Activated CD8-positive, alpha-beta memory T cell treated with anti-CD3 and anti-CD28 coated beads, Interleukin-2, amount 50 U/mL, for 24 hours (primary cell): Measurements from ENCODE around the gene ONECUT2.

Experiments
- DNase-seq: peaks from one replicate; pipeline ENCODE4 v3.0.0-alpha.2; 2020; ENCODE audit errors: extremely low read depth

ONECUT2 gene

DNA sequence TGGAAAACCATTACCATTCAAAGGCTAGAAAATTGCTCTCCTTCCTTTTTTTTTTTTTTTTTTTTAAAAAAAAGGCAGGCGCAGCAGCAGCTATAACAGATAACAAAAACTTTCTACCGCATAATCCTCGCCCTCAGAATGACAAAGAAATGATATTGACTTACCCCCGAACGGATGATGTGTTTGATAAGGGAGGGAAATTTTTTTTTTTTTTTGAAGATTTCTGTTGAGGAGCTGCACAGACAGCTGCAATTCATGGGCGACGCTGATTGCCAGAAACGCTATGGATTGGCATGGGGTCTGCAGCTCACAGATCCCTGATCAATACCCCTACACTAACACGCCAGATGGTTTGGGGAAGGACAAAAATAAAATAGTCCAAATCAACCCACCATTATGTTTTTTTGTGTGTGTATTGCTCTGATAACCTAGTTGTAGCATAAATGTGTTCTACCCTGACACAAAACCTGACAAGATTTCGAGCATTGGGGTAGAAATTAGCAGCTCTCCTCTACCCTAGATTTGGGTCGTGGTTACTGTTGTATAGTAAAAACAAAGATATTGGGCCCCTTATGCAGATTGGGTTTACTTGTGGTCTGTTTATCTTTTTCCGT, 3.6 kb upstream of the ONECUT2 start:
- DNase-seq = no peak

DNA sequence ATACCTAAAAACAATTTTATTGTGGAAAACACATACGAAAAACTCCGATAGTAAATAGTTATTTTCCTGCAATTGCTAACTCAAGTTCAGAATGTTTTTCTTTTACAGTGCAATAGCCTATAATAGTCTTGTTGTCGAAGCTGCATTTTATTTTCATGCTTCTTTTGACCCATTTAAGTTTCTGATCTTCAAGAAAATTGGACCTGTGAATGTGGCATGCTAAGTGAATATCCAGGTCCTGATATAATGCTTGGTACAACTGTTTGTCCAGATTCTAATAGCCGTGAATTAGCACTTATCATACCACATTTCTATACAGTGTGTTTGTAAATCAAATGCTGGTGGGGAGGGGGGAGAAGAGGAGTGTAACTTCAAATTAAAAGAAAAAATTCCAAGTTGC, 3.0 kb upstream of the ONECUT2 start:
- DNase-seq = no peak

DNA sequence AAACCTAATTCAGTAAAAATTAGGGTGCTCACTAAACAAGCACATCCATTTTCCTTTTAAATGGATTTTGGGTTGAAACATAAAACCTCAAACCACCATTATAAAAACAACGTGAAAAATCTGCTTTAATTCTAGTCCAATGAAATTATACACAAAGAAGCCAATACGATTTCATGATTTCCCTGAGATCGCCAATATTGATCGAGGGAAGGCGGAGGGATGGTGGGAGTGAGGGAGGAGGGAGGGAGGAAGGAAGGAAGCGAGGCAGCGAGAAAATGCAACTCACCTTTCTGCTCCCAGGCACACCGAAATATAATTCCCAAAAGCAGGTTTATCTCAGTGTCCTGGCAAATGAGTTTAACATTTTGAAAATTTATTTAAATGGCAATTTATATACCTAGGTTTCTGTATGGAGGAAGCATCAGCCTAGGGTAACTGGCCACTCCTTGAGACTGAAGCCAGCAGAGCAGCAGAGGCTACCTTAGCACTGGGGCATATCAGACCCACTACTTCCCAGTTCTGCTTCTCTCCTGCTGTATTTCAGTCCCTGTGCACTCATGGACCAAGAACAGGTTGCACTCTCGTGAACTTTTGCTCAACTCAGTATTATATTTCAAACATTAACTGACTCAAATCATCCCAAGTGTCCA, 2.3 kb upstream of the ONECUT2 start:
- DNase-seq = no peak

DNA sequence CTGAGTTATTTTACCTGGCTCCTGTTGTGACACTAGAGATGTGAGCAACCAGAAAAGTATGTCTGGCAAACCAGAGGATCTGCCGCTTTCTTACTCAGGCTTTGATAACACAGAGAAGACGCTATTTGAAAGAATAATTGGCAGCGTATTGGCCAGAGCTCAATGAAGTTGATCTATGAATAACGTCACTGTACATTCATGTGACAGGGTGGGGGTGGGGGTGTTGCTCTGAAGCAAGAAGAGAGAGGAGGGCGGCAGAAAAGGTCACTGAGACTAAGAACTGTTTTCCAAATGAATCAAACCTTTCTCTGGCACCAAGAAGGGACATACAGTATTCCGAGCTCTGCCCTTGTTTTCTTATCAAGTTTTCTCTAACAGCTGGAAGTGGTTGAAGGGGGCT, 1.7 kb upstream of the ONECUT2 start:
- no peak for DNase-seq

DNA sequence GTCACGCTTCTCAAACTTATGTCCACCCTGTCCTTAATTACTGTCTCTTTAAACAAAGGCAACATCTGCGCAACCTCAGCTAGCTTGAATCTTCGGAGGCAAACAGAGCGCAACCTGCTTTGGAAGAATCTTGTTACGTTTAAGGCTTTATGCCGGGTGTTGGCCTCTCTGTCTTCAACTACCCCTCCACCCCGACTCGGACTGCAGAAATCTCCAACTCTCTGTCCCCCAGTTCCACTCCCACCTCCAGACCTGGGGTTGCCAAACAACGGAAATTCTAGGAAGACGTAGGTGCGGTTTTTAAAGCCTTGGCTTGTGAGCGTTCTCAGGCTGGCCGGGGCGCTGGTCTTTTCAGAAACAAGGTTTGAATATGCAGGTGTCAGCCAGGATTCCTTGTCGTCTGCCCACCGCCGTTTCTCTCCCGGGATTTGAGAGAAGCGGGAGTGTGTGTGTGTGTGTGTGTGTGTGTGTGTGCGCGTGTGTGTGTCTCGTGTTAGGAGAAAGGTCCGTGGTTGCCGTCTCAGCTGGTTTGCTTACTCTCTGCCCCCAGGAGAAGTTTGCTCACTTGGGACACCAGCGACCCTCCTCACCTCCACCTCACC, 1.1 kb upstream of the ONECUT2 start:
- DNase-seq = no peak

DNA sequence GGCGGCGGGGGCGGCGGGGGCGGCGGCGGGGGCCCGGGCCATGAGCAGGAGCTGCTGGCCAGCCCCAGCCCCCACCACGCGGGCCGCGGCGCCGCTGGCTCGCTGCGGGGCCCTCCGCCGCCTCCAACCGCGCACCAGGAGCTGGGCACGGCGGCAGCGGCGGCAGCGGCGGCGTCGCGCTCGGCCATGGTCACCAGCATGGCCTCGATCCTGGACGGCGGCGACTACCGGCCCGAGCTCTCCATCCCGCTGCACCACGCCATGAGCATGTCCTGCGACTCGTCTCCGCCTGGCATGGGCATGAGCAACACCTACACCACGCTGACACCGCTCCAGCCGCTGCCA, 644 bp downstream of the ONECUT2 start:
- no peak for DNase-seq

DNA sequence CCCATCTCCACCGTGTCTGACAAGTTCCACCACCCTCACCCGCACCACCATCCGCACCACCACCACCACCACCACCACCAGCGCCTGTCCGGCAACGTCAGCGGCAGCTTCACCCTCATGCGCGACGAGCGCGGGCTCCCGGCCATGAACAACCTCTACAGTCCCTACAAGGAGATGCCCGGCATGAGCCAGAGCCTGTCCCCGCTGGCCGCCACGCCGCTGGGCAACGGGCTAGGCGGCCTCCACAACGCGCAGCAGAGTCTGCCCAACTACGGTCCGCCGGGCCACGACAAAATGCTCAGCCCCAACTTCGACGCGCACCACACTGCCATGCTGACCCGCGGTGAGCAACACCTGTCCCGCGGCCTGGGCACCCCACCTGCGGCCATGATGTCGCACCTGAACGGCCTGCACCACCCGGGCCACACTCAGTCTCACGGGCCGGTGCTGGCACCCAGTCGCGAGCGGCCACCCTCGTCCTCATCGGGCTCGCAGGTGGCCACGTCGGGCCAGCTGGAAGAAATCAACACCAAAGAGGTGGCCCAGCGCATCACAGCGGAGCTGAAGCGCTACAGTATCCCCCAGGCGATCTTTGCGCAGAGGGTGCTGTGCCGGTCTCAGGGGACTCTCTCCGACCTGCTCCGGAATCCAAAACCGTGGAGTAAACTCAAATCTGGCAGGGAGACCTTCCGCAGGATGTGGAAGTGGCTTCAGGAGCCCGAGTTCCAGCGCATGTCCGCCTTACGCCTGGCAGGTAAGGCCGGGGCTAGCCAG, 1.2 kb downstream of the ONECUT2 start:
- DNase-seq = no peak

DNA sequence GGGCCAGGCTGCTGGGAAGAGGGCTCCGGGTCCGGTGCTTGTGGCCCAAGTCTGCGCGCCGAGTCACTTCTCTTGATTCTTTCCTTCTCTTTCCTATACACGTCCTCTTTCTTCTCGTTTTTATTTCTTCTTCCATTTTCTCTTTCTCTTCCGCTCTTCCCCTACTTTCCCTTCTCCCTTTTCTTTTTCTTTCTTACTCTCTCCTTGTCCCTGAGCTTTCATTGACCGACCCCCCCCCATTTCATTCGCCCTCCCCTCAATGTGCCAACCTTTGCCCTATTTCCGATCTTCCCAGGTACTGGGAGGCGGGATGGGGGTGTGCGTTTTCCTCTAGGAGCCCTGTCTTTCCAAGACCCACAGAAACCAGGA, 1.8 kb downstream of the ONECUT2 start:
- no peak for DNase-seq

DNA sequence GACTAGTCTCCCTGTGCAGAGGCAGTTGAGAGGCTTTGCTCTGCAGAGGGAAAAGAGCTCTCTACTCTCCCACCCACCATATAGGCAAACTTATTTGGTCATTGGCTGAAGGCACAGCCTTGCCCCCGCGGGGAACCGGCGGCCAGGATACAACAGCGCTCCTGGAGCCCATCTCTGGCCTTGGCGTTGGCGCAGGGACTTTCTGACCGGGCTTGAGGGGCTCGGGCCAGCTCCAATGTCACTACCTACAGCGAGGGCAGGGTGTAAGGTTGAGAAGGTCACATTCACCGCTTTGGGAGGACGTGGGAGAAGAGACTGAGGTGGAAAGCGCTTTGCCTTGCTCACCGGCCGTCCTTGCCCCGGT, 2.2 kb downstream of the ONECUT2 start:
- no peak for DNase-seq

DNA sequence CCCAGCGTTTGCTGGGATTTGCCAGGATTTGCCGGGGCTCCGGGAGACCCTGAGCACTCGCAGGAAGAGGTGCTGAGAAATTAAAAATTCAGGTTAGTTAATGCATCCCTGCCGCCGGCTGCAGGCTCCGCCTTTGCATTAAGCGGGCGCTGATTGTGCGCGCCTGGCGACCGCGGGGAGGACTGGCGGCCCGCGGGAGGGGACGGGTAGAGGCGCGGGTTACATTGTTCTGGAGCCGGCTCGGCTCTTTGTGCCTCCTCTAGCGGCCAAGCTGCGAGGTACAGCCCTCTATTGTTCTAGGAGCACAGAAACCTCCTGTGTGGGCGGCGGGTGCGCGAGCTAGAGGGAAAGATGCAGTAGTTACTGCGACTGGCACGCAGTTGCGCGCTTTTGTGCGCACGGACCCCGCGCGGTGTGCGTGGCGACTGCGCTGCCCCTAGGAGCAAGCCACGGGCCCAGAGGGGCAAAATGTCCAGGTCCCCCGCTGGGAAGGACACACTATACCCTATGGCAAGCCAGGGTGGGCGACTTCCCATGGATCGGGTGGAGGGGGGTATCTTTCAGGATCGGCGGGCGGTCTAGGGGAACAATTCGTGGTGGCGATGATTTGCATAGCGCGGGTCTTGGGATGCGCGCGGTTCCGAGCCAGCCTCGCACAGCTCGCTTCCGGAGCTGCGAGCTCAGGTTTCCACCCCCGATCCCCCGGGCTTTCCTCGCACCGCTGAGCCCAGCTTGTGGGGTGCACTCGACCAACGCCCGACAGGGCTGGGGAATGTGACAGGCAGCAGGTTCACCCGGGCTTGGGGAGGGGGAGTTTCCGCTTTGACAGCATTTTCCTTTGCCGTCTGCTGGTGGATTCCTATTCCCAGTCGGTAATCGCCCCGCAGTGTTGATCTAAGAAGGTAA, 2.8 kb downstream of the ONECUT2 start:
- DNase-seq = peak; percentile 41

DNA sequence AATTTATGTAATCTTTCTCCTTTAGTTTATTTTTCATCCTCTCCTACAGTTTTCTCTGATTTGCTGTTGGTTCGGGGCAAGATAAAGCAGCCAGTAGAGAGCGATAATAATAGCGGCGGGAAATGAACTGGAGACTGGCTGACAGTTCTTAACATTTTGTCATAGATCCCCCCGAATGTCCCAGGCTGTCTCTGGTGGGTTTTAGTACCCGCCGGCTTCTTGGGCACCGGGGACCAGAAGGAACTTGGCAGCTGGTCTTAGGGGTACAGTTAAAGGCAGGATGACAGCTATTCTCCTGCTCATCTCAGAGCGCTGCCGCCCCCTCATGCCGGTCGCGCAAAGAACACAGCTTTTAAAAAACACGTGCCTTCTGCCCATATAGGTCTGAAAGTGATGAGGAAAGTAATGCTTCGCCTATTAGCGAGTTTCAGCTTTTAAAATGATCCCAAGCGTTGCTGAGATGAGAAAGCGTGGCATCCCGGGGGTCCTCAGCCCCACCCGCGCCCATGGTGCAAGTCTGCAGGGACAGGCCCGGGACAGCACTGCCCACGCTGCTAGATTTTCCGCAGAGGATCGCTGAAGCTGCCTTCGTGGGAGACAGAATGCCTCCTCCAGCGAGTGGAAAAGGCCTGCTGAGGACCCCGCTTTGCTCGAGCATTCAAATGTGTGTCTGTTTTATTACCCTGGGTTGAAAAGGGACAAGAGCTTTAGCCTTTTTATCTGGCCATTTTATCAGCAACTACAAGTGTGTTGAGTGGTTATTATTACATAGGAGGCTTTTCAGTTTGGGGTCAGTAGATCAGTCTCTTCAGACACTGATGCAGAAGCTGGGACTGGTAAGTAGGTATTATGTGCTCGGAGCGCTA, 3.8 kb downstream of the ONECUT2 start:
- DNase-seq = no peak

DNA sequence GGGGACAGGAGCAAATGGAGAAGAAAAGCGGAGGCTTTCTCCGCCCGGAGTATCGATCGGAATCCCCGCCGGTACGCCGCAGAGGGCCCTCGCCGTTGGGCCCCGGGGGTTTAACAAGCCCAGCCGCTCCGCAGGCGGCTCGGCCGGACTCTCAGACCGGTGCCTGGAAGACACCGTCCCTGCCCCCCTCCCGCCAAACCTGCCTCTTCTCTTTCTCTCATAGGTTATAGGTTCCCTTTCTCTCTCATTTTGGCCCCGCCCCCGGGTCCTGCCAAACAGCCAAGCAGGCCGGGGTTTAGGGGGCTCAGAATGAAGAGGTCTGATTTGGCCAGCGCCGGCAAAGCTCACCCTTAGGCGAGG, 4.4 kb downstream of the ONECUT2 start:
- no peak for DNase-seq

DNA sequence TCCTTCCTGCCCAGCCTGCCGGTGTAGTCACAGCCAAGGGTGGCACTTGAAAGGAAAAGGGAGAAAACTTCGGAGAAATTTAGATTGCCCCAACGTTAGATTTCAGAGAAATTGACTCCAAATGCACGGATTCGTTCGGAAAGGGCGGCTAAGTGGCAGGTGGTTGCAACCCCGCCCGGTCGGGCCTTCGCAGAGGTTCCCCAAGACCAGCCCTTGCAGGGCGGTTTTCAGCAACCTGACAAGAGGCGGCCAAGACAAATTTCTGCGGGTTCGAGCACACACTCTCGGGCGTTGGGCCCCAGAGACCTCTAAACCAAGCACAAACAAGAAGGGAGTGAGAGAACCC, 4.8 kb downstream of the ONECUT2 start:
- DNase-seq = no peak

DNA sequence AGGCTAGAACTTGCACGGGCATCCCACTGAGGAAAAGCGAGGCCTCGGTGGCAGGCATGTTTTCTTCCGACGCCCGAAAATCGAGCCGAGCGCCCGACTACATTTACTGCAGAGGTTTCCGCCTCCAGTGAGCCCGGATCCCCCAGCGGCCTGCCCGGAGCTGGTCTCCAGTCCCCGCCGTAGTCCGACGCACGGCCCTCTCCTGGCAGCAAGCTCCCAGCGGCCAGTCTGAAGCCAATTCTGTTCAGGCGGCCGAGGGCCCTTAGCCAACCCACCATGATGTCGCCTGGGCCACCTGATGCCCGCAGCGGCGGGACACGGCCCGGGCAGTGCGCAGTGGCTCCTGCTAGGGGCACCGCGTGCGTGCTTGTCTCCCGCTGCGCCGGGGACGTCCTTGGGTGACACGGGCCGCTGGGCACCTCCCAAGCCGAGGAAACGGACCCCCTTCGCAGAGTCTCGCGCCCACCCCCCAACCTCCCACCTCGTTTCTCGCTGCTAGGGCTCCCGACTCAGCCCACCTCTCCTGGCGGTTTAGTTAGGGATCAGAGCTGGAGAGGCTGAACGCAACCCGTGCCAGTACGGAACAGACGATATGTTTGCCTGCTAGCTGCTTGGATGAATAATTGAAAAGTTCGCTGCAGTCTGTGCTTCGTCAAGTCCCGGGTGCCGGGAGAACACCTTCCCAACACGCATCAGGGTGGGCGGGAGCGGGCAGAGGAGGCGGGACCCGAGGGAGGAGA, 5.3 kb downstream of the ONECUT2 start:
- DNase-seq = no peak

DNA sequence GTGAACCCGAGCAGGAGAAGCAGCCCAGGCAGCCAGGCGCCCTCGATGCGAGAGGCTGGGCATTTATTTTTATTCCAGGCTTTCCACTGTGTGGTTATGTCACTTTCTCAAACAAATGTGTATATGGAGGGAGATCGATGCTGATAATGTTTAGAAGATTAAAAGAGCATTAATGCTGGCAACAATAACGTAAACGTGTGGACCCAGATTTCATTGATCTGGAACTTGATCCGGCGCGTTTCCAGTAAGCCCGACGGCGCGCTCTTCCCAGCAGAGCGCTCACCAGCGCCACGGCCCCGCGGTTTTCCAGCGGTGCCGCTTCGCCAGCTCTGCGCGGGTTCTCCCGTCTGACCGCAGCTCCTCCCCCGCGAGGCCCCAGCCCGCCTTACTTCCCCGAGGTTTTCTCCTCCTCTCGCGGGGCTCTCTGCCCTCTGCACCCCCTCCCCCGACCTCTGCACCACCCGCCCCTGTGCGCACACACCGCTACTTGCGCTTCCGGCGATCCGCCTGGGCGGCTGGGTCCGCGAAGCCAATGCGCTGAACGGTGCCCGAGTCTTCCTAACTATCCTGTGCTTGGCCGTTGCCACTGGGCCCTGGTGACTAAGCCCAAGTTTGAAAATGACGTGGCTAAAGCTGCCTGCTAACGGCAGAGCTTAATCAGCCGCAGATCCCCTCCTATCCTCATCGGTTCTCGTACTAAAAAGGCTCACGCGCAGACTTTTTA, 6.1 kb downstream of the ONECUT2 start:
- no peak for DNase-seq

DNA sequence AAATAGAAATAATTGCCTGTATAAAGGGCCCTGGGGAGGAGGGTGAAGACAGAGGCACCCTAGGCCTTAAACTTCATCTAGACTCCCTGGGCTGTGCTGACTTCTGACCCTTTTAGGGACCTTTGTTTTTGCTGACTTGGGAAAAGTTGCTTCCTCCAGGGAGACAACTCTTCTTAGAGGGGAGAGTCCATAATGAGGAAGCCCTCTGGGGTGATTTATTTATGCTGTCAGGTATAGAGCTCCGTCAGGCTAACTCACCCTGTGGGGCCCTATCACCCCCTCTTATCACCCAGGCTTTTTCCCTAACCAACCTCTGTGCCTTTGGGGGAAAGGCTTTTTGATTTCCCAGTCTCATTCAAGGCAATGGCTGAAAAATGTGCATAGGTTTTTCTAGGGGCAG, 8.1 kb downstream of the ONECUT2 start:
- no peak for DNase-seq

DNA sequence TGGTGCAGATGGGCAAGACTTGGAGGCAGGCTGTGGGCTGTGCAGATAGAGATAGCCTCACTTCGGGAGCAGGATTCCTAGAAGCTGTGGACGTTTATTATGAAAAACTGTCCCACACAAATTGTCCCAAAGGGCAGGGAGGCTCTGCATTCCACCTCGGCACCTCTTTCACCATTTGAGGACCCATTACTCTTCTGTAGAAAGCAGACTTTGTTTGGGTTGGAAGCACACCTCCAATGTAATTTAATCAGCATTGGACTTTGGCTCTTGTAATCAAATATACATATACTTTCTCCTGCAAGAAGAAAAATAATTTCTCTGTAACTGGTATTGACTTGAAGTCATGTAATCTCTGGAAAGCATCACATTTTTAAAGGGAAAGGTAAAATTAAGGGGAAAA, 8.5 kb downstream of the ONECUT2 start:
- DNase-seq = no peak

DNA sequence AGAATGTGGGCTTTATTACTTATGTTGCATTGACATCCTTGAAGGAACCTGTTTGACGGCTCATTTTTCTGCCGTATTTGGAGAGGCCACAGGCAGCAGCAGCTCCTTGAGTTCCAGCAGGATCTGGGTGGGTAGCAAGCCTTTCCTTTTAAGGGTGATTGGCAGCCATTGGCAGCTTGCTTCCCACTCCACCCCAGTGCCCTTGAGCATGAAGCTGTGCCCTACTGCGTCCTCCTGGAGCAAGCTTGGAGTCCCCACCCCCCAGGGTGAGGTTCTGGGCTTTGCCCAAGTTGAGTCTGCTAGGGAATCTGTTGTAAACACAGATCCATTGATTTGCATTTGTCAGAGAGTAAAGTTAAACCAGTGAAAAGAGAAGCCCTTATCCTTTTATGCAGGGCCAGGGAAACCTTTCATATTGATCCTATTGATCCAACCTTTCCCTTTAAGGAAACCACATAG, 9.2 kb downstream of the ONECUT2 start:
- DNase-seq = no peak

DNA sequence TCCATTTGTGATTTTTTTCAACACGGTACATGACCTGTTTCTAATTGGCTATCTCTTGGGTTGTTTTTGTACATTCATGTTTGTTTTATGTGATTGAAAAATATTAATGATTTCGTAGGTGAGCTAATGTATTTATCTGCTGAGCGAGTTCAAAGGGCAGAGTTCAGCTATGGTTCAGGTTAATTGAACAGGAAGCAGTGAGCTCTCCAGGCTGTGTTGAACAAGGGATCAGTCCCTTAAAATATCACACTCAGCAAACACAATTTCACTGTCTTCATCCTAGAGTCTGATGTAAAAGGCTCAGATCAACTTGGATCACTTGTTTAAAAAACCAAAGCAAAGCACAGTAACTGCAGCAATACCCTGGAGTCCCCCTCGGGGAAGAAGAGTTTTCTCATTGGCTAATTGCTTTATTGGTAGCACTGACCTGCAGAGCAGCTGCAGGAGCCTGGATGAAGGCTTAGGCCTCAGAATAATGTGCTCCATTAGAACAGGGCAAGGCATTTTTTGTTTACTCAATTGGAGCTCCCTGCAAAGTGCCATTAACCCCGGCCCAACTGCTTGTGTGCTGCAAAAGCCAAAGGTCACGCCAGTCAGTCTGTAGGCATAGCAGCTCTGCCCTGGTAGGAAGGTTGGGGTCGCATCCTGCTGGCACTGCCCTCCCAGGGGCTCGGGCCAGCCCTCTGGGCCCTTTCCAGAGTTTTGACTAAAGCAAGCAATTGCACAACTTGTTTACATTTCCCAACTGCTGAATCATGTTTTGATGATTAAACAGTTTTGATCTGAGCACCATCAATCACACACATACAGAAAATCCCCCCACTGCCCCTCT, 10.5 kb downstream of the ONECUT2 start:
- DNase-seq = no peak
